Progenitor cell of endocrine pancreas (in vitro differentiated cells): ENCODE results near the gene LMF2. TPM values are rescaled to one million over a fixed set of nuclear protein-coding genes. Genes with fewer than 3 reads are reported as not detected.

ENCODE experiments used
- DNase-seq: peaks from one replicate; pipeline ENCODE4 v3.0.0; 2021; ENCODE audit warnings: low spot score; ENCODE audit not compliant: unreplicated experiment
- H3K27ac Mint-ChIP-seq: 2 replicates; pipeline ENCODE4 v1.8.0; 2021; ENCODE audit warnings: mild to moderate bottlenecking, moderate library complexity, mixed read lengths
- H3K27me3 Mint-ChIP-seq: 2 replicates; pipeline ENCODE4 v1.8.0; 2021; ENCODE audit warnings: mixed read lengths
- H3K36me3 Mint-ChIP-seq: 2 replicates; pipeline ENCODE4 v1.8.0; 2022; ENCODE audit warnings: mixed read lengths; ENCODE audit not compliant: insufficient read depth
- H3K4me1 Mint-ChIP-seq: 2 replicates; pipeline ENCODE4 v1.8.0; 2021; ENCODE audit warnings: low read depth, mixed read lengths
- H3K4me3 Mint-ChIP-seq: 2 replicates; pipeline ENCODE4 v1.8.0; 2021; ENCODE audit warnings: low read depth, mild to moderate bottlenecking, moderate library complexity, mixed read lengths
- H3K9me3 Mint-ChIP-seq: 2 replicates; pipeline ENCODE4 v1.8.0; 2021; ENCODE audit warnings: low read depth, mixed read lengths
- total RNA-seq: library from RNA; stranded (reverse); gene quantifications from 2 replicates; pipeline ENCODE4 v1.2.1, GENCODE V29; 2021
- TF ChIP-seq, protein P1 (sequence below): fragments of 200-600 bp; sonication (generic); IDR thresholded peaks from one replicate; pipeline ENCODE4 v1.5.0; 2021; ENCODE audit warnings: antibody characterized with exemption, mild to moderate bottlenecking; ENCODE audit not compliant: unreplicated experiment

LMF2 gene
- total RNA-seq, 1 donor from 2014 or later = 65.5 TPM

DNA sequence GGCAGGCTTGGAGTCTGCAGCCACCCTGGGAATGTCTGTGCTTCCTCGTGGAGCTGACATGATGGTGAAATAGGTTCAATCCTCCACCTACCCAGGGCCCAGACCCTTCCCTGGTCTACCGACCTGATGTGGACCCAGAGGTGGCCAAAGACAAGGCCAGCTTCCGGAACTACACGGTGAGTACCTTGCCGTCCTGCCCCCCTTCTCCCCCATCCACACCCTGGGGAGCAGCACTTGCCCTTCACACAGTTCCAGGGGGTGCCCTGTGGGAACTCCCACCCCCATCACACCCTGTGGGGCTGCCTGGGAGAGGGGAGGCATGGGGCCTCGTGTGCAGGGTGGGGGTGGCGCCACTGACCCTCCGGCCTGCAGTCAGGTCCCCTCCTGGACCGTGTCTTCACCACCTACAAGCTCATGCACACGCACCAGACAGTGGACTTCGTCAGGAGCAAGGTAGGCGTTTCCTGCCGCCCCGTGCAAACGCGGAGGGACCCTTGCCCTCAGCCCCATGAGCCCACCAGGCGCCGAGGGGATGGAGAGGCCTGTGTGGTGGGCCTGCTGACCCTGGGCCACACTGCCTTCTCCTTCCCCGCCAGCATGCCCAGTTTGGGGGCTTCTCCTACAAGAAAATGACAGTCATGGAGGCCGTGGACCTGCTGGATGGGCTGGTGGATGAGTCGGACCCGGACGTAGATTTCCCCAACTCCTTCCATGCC is 20.1 kb downstream of the LMF2 start:
- no peak for DNase-seq
- Mint-ChIP-seq H3K27ac (no peak overlapping the region), H3K4me1 (no peaks in the 10 kb centered on the region), H3K9me3 (no peaks in the 10 kb centered on the region), H3K4me3 (no peak overlapping the region), H3K27me3 (peaks cover 30% of the 10 kb centered on the region), H3K36me3 (no peaks in the 10 kb centered on the region)
- TF ChIP-seq, protein P1, sequence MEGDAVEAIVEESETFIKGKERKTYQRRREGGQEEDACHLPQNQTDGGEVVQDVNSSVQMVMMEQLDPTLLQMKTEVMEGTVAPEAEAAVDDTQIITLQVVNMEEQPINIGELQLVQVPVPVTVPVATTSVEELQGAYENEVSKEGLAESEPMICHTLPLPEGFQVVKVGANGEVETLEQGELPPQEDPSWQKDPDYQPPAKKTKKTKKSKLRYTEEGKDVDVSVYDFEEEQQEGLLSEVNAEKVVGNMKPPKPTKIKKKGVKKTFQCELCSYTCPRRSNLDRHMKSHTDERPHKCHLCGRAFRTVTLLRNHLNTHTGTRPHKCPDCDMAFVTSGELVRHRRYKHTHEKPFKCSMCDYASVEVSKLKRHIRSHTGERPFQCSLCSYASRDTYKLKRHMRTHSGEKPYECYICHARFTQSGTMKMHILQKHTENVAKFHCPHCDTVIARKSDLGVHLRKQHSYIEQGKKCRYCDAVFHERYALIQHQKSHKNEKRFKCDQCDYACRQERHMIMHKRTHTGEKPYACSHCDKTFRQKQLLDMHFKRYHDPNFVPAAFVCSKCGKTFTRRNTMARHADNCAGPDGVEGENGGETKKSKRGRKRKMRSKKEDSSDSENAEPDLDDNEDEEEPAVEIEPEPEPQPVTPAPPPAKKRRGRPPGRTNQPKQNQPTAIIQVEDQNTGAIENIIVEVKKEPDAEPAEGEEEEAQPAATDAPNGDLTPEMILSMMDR = no peak

DNA sequence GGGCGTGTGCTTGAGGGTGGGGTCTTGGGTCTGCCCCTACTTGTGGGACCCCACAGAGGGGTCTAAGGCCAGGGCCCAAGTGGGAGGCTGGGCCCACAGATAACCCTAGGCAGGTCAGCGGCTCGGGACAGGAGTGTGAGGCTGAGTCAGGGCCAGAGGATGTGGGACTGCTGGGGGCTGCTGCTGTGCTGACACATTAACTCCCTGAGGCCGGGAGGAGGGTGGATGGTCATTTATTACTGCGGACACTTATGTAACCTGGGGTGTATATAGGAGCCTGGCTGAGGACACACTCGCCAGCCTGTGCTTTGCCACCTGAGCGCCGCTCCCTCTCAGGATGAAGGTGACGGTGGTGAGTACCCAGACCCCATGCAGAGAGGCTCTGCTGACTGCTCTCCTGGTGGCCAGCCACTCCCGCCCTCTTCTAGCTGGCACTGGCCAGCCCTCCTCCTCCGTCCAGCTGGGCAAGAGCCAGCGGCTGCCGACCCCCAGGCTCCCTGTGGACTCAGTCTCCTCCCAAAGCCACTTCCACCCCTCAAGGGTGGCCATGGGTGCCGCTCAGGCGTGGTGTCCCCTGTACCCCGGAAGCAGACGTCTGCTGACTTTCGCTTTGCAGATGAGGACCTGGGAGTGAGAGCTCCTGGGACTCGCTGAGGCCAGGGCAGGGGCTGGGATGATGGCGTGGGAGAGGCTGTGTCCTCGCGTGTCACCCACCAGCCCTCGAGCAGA is 20.8 kb downstream of the LMF2 start, which contains the start of gene MIOX:
MIOX (plus strand) TSS at position 299 of the 729 bp plus-strand sequence; CDS start at position 338, 39 bp downstream.
- H3K4me3 Mint-ChIP-seq = no peak within 1 kb of the TSS
- peaks cover 30% of the 10 kb centered on the region for H3K27me3 Mint-ChIP-seq
- H3K36me3 Mint-ChIP-seq = no peaks in the 10 kb centered on the region
- no peaks in the 10 kb centered on the region for H3K9me3 Mint-ChIP-seq
- H3K27ac Mint-ChIP-seq = peak within 1 kb of the TSS; percentile 69
- DNase-seq = no peak
- TF ChIP-seq, protein P1 = no peak
- no peaks in the 10 kb centered on the region for H3K4me1 Mint-ChIP-seq

GRCh38 chr22:50485221-50486131 is 22.0 kb downstream of the LMF2 start:
- H3K4me1 Mint-ChIP-seq = no peaks in the 10 kb centered on the region
- H3K27me3 Mint-ChIP-seq = peaks cover 29% of the 10 kb centered on the region
- TF ChIP-seq, protein P1 = no peak
- no peaks in the 10 kb centered on the region for H3K36me3 Mint-ChIP-seq
- no peaks in the 10 kb centered on the region for H3K9me3 Mint-ChIP-seq
- no peak overlapping the region for H3K4me3 Mint-ChIP-seq
- DNase-seq = no peak
- peak overlapping the region; percentile 69 for H3K27ac Mint-ChIP-seq

DNA sequence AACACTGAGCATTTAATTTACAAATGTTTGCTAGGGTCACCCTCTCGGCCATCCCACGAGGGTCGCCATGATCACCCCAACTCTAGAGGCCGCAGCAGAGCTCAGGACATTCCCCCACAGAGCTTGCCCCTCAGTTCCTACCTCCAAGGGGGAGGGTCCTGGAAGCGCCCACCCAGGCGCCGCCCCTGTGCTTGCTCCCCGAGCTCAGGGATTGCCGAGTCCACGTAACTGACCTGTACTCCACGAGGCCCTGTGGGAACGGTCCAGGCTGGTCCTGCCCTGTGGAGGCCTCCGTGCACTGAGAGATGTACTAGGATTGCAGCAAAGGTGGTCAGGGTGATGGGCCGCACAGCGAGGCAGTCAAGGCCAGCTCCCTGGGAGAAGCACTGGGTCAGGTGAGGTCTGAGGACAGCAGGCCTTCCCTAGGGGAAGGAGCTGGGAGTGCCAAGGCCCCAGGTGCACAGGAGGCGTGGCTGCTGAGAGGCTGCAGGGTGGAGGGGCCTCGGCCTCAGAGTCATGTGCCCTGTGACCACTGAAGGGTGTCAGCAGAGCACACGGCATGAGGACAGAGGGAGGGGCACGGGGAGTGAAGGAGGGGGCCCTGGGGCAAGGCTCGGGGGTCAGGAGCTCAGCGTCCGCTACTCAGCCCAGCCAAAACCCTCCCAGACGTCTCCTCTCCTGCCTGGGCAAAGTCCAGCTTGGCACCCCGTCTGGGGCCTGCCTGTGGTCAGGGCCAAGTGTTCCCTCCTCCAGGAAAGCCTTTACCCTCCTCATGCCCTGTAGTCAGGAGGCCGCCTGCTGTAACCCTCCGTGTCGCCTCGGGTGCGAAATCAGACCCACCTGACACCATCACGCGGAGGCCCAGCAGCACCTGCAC is 23.3 kb downstream of the LMF2 start:
- Mint-ChIP-seq H3K9me3 (no peaks in the 10 kb centered on the region), H3K27me3 (peaks cover 41% of the 10 kb centered on the region), H3K27ac (no peak overlapping the region), H3K4me1 (no peaks in the 10 kb centered on the region), H3K36me3 (no peaks in the 10 kb centered on the region), H3K4me3 (no peak overlapping the region)
- TF ChIP-seq, protein P1 = no peak
- DNase-seq = no peak
